Hepatocyte (in vitro differentiated cells): Measurements from ENCODE around the gene ZDHHC14. TPM values are rescaled to one million over a fixed set of nuclear protein-coding genes. Genes with fewer than 3 reads are reported as not detected.

Source experiments
- DNase-seq: peaks from one replicate; pipeline ENCODE4 v3.0.0-alpha.2; 2016; ENCODE audit warnings: low spot score
- H2AFZ ChIP-seq: fragments of 200-600 bp; sonication (generic); 2 replicates; pipeline ENCODE4 v1.6.0; 2016; ENCODE audit warnings: antibody characterized with exemption, mild to moderate bottlenecking
- H3K27ac ChIP-seq: fragments of 200-600 bp; sonication (generic); 2 replicates; pipeline ENCODE4 v1.5.1; 2016; ENCODE audit warnings: mild to moderate bottlenecking
- H3K27me3 ChIP-seq: fragments of 200-600 bp; sonication (generic); 2 replicates; pipeline ENCODE4 v1.6.1; 2016
- H3K36me3 ChIP-seq: fragments of 200-600 bp; sonication (generic); replicated peaks from 2 replicates; pipeline ENCODE4 v1.5.1; 2016; ENCODE audit warnings: low read depth; ENCODE audit not compliant: insufficient read depth
- H3K4me1 ChIP-seq: fragments of 200-600 bp; sonication (generic); 2 replicates; pipeline ENCODE4 v1.5.1; 2016; ENCODE audit warnings: mild to moderate bottlenecking, moderate library complexity; ENCODE audit not compliant: insufficient read depth
- H3K4me2 ChIP-seq: fragments of 200-600 bp; sonication (generic); 2 replicates; pipeline ENCODE4 v1.6.0; 2016
- H3K4me3 ChIP-seq: fragments of 200-600 bp; sonication (generic); 2 replicates; pipeline ENCODE4 v1.5.1; 2016; ENCODE audit warnings: mild to moderate bottlenecking
- H3K79me2 ChIP-seq: fragments of 200-600 bp; sonication (generic); 2 replicates; pipeline ENCODE4 v1.6.0; 2017; ENCODE audit warnings: mild to moderate bottlenecking
- H3K9me2 ChIP-seq: fragments of 200-600 bp; sonication (generic); replicated peaks from 2 replicates; pipeline ENCODE4 v1.6.0; 2017; ENCODE audit warnings: mild to moderate bottlenecking; ENCODE audit not compliant: insufficient read depth
- H3K9me3 ChIP-seq: fragments of 200-600 bp; sonication (generic); 2 replicates; pipeline ENCODE4 v1.5.1; 2016; ENCODE audit warnings: low read depth, mild to moderate bottlenecking
- H4K20me1 ChIP-seq: fragments of 200-600 bp; sonication (generic); 2 replicates; pipeline ENCODE4 v1.6.0; 2016; ENCODE audit warnings: mild to moderate bottlenecking; ENCODE audit not compliant: insufficient read depth, poor library complexity, severe bottlenecking
- CTCF ChIP-seq: fragments of 200-600 bp; sonication (generic); IDR thresholded peaks from 2 replicates; pipeline ENCODE4 v1.5.1; 2016; ENCODE audit warnings: antibody characterized with exemption, mild to moderate bottlenecking; ENCODE audit not compliant: poor library complexity
- EZH2 ChIP-seq: fragments of 200-600 bp; sonication (generic); IDR thresholded peaks from 2 replicates; pipeline ENCODE4 v1.6.1; 2016; ENCODE audit warnings: antibody characterized with exemption, mild to moderate bottlenecking, borderline replicate concordance
- EZH2phosphoT487 ChIP-seq: fragments of 200-600 bp; sonication (generic); IDR thresholded peaks from one replicate; pipeline ENCODE4 v1.6.1; 2018; ENCODE audit warnings: antibody characterized with exemption, mild to moderate bottlenecking, low read depth, moderate library complexity; ENCODE audit not compliant: unreplicated experiment, severe bottlenecking
- WGBS: methylation state at CpG from one replicate; pipeline ENCODE4 v1.1.6; 2016; ENCODE audit warnings: low lambda C conversion rate; ENCODE audit errors: missing lambda C conversion rate; 5-methylcytosine and 5-hydroxymethylcytosine counted together
- polyA plus RNA-seq: library from polyadenylated mRNA; unstranded; fragments of >200 nt; fragmentation: Nextera tagmentation; extraction: Ambion mirVana; gene quantifications from 2 replicates; pipeline ENCODE4 v1.2.1, GENCODE V29; 2016
- total RNA-seq: library from RNA; depleted of rRNA; stranded (reverse); fragments of >200 nt; gene quantifications from 2 replicates; pipeline ENCODE4 v1.2.3, GENCODE V29; 2014

ZDHHC14 gene
- total and polyA plus RNA-seq, 2 experiments from 2014 or later = 11.8 to 25.2 TPM

- Histone ChIP-seq H3K27ac (no peak overlapping the region), H2AFZ (no peak overlapping the region), H3K4me1 (no peaks in the 10 kb centered on the region), H3K9me2 (no peaks in the 10 kb centered on the region), H3K79me2 (no peaks in the 10 kb centered on the region), H3K36me3 (no peaks in the 10 kb centered on the region), H3K27me3 (no peaks in the 10 kb centered on the region), H3K4me2 (no peak overlapping the region), H4K20me1 (no peaks in the 10 kb centered on the region), H3K4me3 (no peak overlapping the region), H3K9me3 (no peaks in the 10 kb centered on the region)
- WGBS = 90% methylated on average over 7 of the region's 7 CpGs
- TF ChIP-seq EZH2phosphoT487 = no peak
- TF ChIP-seq EZH2 = no peak
- no peak for TF ChIP-seq CTCF
- DNase-seq = no peak
Observed at GRCh38 chr6:157656437-157656997, 275.5 kb downstream of the ZDHHC14 start.

GRCh38 chr6:157657754-157658153, 276.8 kb downstream of the ZDHHC14 start:
- H3K9me2 ChIP-seq = no peaks in the 10 kb centered on the region
- no peaks in the 10 kb centered on the region for H4K20me1 ChIP-seq
- H3K4me1 ChIP-seq = no peaks in the 10 kb centered on the region
- 89% methylated on average over 5 of the region's 5 CpGs for WGBS
- no peak overlapping the region for H3K4me3 ChIP-seq
- no peaks in the 10 kb centered on the region for H3K36me3 ChIP-seq
- no peak overlapping the region for H3K4me2 ChIP-seq
- no peaks in the 10 kb centered on the region for H3K9me3 ChIP-seq
- no peaks in the 10 kb centered on the region for H3K79me2 ChIP-seq
- no peaks in the 10 kb centered on the region for H3K27me3 ChIP-seq
- H3K27ac ChIP-seq = peak overlapping the region; percentile 18
- H2AFZ ChIP-seq = no peak overlapping the region
- TF ChIP-seq CTCF = no peak
- no peak for TF ChIP-seq EZH2phosphoT487
- TF ChIP-seq EZH2 = no peak
- no peak for DNase-seq

GRCh38 chr6:157658301-157658700, 277.3 kb downstream of the ZDHHC14 start:
- DNase-seq = no peak
- no peak overlapping the region for H3K4me3 ChIP-seq
- 83% methylated on average over 4 of the region's 4 CpGs for WGBS
- H3K27me3 ChIP-seq = no peaks in the 10 kb centered on the region
- H3K79me2 ChIP-seq = no peaks in the 10 kb centered on the region
- H3K4me1 ChIP-seq = no peaks in the 10 kb centered on the region
- H3K9me3 ChIP-seq = no peaks in the 10 kb centered on the region
- no peak overlapping the region for H2AFZ ChIP-seq
- H4K20me1 ChIP-seq = no peaks in the 10 kb centered on the region
- TF ChIP-seq EZH2 (no peak), EZH2phosphoT487 (no peak), CTCF (no peak)
- peak overlapping the region; percentile 18 for H3K27ac ChIP-seq
- H3K9me2 ChIP-seq = no peaks in the 10 kb centered on the region
- no peak overlapping the region for H3K4me2 ChIP-seq
- no peaks in the 10 kb centered on the region for H3K36me3 ChIP-seq
